Measurements from ENCODE around the gene FRS2. TPM values are rescaled to one million over a fixed set of nuclear protein-coding genes. Genes with fewer than 3 reads are reported as not detected.

Gene FRS2
- total RNA-seq, 4 donors from 2014 or later: 22.6 to 42.0 (median 29.2) TPM

DNA sequence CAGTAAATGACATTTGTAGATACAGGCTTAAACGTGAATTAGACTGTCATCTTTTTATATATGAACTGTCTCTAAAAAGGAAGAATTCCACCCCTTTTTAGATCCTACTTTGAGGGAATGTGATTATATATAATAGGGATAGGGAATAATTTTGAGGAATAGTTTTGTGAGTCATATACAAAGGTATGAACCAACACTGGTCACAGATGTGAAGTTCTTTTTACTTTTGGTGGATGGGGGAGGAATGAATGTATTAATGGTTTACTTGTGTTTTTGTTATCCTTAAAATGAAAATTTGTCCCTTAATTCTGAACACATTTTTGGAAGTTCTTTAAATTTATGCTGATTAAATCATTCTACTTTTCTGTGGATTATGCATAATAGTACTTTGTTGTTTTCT is 30.4 kb downstream of the FRS2 start:
- no peak for TF ChIP-seq POLR2A (IDR thresholded peaks at IDR 0.05)
- TF ChIP-seq, protein P1, sequence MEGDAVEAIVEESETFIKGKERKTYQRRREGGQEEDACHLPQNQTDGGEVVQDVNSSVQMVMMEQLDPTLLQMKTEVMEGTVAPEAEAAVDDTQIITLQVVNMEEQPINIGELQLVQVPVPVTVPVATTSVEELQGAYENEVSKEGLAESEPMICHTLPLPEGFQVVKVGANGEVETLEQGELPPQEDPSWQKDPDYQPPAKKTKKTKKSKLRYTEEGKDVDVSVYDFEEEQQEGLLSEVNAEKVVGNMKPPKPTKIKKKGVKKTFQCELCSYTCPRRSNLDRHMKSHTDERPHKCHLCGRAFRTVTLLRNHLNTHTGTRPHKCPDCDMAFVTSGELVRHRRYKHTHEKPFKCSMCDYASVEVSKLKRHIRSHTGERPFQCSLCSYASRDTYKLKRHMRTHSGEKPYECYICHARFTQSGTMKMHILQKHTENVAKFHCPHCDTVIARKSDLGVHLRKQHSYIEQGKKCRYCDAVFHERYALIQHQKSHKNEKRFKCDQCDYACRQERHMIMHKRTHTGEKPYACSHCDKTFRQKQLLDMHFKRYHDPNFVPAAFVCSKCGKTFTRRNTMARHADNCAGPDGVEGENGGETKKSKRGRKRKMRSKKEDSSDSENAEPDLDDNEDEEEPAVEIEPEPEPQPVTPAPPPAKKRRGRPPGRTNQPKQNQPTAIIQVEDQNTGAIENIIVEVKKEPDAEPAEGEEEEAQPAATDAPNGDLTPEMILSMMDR (IDR thresholded peaks at IDR 0.05): no peak
- no peaks in the 10 kb centered on the region for H3K9me3 ChIP-seq
- intact Hi-C loops (cut with DNase I): no loop called here
- WGBS, 2 donors: 35 to 51% methylated on average over 1 of the region's 1 CpG
- no peak for DNase-seq
- no peak overlapping the region for H3K27ac ChIP-seq
- H3K36me3 ChIP-seq: no peaks in the 10 kb centered on the region
- H3K27me3 ChIP-seq: no peaks in the 10 kb centered on the region
- peaks cover 0 to 28% (median 3%) of the 10 kb centered on the region in 3 donors for H3K4me1 ChIP-seq
- H3K4me3 ChIP-seq: no peak overlapping the region

GRCh38 chr12:69501154-69501895 is 31.1 kb downstream of the FRS2 start:
- Histone ChIP-seq H3K4me3 (no peak overlapping the region), H3K4me1 (peaks cover 0 to 35% (median 5%) of the 10 kb centered on the region in 3 donors), H3K36me3 (no peaks in the 10 kb centered on the region), H3K9me3 (no peaks in the 10 kb centered on the region), H3K27ac (no peak overlapping the region), H3K27me3 (no peaks in the 10 kb centered on the region)
- TF ChIP-seq, protein P1 (IDR thresholded peaks at IDR 0.05): no peak
- TF ChIP-seq POLR2A (IDR thresholded peaks at IDR 0.05): no peak
- DNase-seq: no peak
- WGBS, 2 donors: 65 to 77% methylated on average over 5 of the region's 5 CpGs
- intact Hi-C loops (cut with DNase I): no loop called here

DNA sequence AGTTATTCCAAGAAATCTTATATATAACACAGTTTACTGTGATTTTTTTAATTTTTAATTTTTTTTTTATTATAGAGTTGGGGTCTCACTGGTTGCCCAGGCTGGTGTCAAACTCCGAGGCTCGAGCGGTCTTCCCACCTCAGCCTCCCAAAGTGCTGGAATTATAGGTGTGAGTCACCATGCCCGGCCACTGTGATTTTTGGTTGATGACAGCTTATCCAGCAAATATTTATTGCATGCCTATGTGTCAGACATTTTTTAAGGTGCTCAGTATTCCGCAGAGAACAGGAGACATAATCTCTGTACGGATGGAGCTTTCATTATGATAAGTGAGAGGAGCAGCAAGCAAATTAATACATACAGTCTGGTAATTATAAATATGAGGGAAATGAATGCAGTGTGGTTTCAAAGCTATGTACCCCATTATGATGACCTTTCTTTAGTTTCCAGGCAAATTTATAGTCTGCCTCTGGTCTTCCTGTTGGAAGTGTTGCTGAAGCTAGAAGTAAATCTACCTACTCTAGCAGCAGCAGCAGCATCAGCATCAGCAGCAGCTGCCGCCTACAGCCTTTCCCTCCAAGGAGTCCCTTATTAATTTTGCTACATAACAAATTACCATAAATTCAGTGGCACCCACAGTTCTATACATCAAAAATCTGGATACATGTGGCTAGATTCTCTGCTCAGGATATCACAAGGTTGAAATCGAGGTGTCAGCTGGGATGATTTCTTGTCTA is 32.3 kb downstream of the FRS2 start:
- no peaks in the 10 kb centered on the region for H3K36me3 ChIP-seq
- H3K4me3 ChIP-seq: no peak overlapping the region
- intact Hi-C loops (cut with DNase I): no loop called here
- no peak for DNase-seq
- WGBS, 2 donors: 86 to 96% methylated on average over 8 of the region's 8 CpGs
- no peaks in the 10 kb centered on the region for H3K27me3 ChIP-seq
- H3K9me3 ChIP-seq: no peaks in the 10 kb centered on the region
- H3K27ac ChIP-seq: no peak overlapping the region
- peaks cover 0 to 41% (median 2%) of the 10 kb centered on the region in 3 donors for H3K4me1 ChIP-seq
- no peak for TF ChIP-seq POLR2A (IDR thresholded peaks at IDR 0.05)
- TF ChIP-seq, protein P1 (IDR thresholded peaks at IDR 0.05): no peak

DNA sequence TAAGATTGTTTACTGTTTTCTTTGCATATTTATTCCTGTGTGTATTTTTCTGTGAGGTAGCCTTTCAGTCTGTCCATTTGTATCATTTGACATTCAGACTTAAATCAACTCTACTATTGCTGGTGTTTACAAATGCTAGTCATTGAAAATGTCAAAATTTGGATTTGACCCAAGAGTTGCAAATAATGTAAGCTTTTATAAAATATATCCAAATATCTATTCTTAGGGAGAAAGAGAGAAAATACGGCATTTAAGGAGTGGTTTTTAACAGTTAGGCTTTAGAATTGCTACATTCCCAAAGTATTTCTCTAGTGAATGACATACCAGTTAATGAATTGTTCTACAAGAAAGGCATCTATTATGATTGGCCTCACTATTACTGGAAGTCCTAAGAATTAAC is 37.9 kb downstream of the FRS2 start:
- 72 to 78% methylated on average over 1 of the region's 1 CpG for WGBS, 2 donors
- Histone ChIP-seq H3K4me1 (peaks cover 0 to 65% (median 9%) of the 10 kb centered on the region in 3 donors), H3K9me3 (no peaks in the 10 kb centered on the region), H3K36me3 (no peaks in the 10 kb centered on the region), H3K27ac (no peak overlapping the region), H3K4me3 (no peak overlapping the region), H3K27me3 (no peaks in the 10 kb centered on the region)
- TF ChIP-seq, protein P1 (IDR thresholded peaks at IDR 0.05): no peak
- no peak for TF ChIP-seq POLR2A (IDR thresholded peaks at IDR 0.05)
- no peak for DNase-seq
- intact Hi-C loops (cut with DNase I): no loop called here

DNA sequence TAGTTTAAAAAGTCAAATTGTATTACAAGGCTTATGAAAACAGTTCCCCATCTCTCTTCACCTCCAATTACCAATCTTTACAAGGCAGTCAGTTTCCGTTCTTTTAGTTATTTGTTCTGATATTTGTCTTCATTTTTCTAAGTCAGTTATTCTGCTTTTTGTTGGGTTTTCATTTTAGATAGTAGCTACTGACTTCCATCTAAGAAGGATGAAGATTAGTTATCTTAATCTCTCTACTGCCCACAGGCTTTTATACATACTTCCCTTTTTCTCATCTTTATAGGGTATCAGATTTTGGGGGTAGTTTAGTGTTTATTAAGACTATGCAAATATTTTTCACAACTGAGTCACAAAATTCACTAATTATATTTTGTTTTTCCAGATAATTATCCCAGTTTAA is 38.4 kb downstream of the FRS2 start:
- Histone ChIP-seq H3K27ac (no peak overlapping the region), H3K9me3 (no peaks in the 10 kb centered on the region), H3K4me1 (peaks cover 0 to 68% (median 9%) of the 10 kb centered on the region in 3 donors), H3K4me3 (no peak overlapping the region), H3K27me3 (no peaks in the 10 kb centered on the region), H3K36me3 (no peaks in the 10 kb centered on the region)
- DNase-seq: no peak
- TF ChIP-seq POLR2A (IDR thresholded peaks at IDR 0.05): no peak
- TF ChIP-seq, protein P1 (IDR thresholded peaks at IDR 0.05): no peak
- WGBS, 2 donors: 83 to 84% methylated on average over 1 of the region's 1 CpG
- intact Hi-C loops (cut with DNase I): no loop called here

All from esophagus squamous epithelium (tissue), 5 donors.